HCT116 (cell line): ENCODE data around the gene NRTN. TPM values are rescaled to one million over a fixed set of nuclear protein-coding genes. Genes with fewer than 3 reads are reported as not detected.

Experiments
- ATAC-seq: fragments of 200-7000 bp; cut with Tn5 transposase; 2 replicates; pipeline ENCODE4 v1.9.1; 2020; ENCODE audit warnings: mild to moderate bottlenecking, moderate library complexity
- BruUV-seq: library from RNA; stranded (reverse); fragments of 400-500 nt; replicated peaks from 2 replicates; lab custom pipeline; 2021; lab: Mats Ljungman, UMichigan
- CTCF ChIA-PET: fragments of 300-600 bp; sonication (Branson Sonifier 250); formaldehyde crosslinking; loops from one replicate; lab custom pipeline; 2021; ENCODE audit warnings: antibody characterized with exemption; lab: Charles Lee
- POLR2A ChIA-PET: fragments of 300-600, 350-600 bp; sonication (Branson Sonifier 250); formaldehyde crosslinking; loops from one replicate; lab custom pipeline; 2021; ENCODE audit warnings: antibody characterized with exemption; lab: Charles Lee
- RAD21 ChIA-PET, 2 experiments: fragments of 300-600 bp; sonication (Branson Sonifier 250); formaldehyde crosslinking; loops; one replicate each; lab custom pipeline; 2023; ENCODE audit warnings: low total read pairs in 2 of 2; ENCODE audit not compliant: uncharacterized antibody in 2 of 2, unreplicated experiment in 2 of 2, low non-redundant PET in 1 of 2; lab: Charles Lee
- DNase-seq: peaks from one replicate; pipeline ENCODE4 v3.0.0-alpha.2; 2010; ENCODE audit warnings: low read depth, low spot score
- H2AFZ ChIP-seq: fragments of 200-600 bp; shearing (Covaris generic), sonication (generic); 2 replicates; pipeline ENCODE4 v1.6.1; 2017; ENCODE audit warnings: low read depth, mixed run types, mixed read lengths, antibody characterized with exemption, low read length; ENCODE audit not compliant: poor library complexity, severe bottlenecking
- H3K27ac ChIP-seq: 2 replicates; pipeline ENCODE4 v1.5.1; 2012; ENCODE audit warnings: low read depth, low read length
- H3K27me3 ChIP-seq: fragments of 200-600 bp; sonication (generic); 2 replicates; pipeline ENCODE4 v1.6.1; 2016; ENCODE audit warnings: mixed run types, low read length, mixed read lengths; ENCODE audit not compliant: insufficient read depth
- H3K36me3 ChIP-seq, 2 experiments: fragments of 200-500 bp in 1 of 2; fragments of 200-600 bp in 1 of 2; sonication (Bioruptor generic) in 1 of 2; sonication (generic) in 1 of 2; 2 replicates each; pipeline versions ENCODE4 v1.5.1 to v1.6.1; 2014 to 2016; ENCODE audit warnings: low read length in 2 of 2, inconsistent platforms in 1 of 2, mixed read lengths in 1 of 2, mixed run types in 1 of 2; ENCODE audit not compliant: insufficient read depth in 2 of 2, control insufficient read depth in 1 of 2
- H3K4me1 ChIP-seq, 2 experiments: fragments of 200-600 bp in 1 of 2; sonication (generic) in 1 of 2; 2 replicates each; pipeline versions ENCODE4 v1.5.1 to v1.6.1; 2012 to 2017; ENCODE audit warnings: low read length in 2 of 2, inconsistent platforms in 1 of 2, mild to moderate bottlenecking in 1 of 2, mixed read lengths in 1 of 2, mixed run types in 1 of 2, moderate library complexity in 1 of 2; ENCODE audit not compliant: insufficient read depth in 2 of 2, control insufficient read depth in 1 of 2
- H3K4me2 ChIP-seq: fragments of 200-600 bp; sonication (generic); 2 replicates; pipeline ENCODE4 v1.6.1; 2017; ENCODE audit warnings: mixed run types, low read length, mixed read lengths
- H3K4me3 ChIP-seq, 2 experiments: fragments of 200-600 bp in 1 of 2; sonication (generic) in 1 of 2; replicated peaks in 1 of 2; 2 replicates each; pipeline ENCODE4 v1.5.1; 2011 to 2016; ENCODE audit warnings: low read length in 2 of 2, control low read depth in 1 of 2, low read depth in 1 of 2, mild to moderate bottlenecking in 1 of 2, mixed read lengths in 1 of 2, mixed run types in 1 of 2
- H3K79me2 ChIP-seq: fragments of 200-600 bp; sonication (generic); 2 replicates; pipeline ENCODE4 v1.6.1; 2017; ENCODE audit warnings: mild to moderate bottlenecking, mixed run types, low read length, moderate library complexity, mixed read lengths; ENCODE audit not compliant: insufficient read depth
- H3K9ac ChIP-seq: fragments of 200-600 bp; sonication (generic); 2 replicates; pipeline ENCODE4 v1.6.1; 2016; ENCODE audit warnings: low read length, mixed read lengths
- H3K9me2 ChIP-seq: fragments of 200-600 bp; sonication (generic), shearing (Covaris generic); 2 replicates; pipeline ENCODE4 v1.6.1; 2017; ENCODE audit warnings: mixed run types, mild to moderate bottlenecking, moderate library complexity; ENCODE audit not compliant: insufficient read depth
- H3K9me3 ChIP-seq, 2 experiments: fragments of 200-500 bp in 1 of 2; fragments of 200-600 bp in 1 of 2; sonication (Bioruptor generic) in 1 of 2; sonication (generic) in 1 of 2; 2 replicates each; pipeline ENCODE4 v1.6.1; 2014 to 2017; ENCODE audit warnings: low read length in 2 of 2, mixed read lengths in 2 of 2, inconsistent platforms in 1 of 2, low read depth in 1 of 2, mild to moderate bottlenecking in 1 of 2, mixed run types in 1 of 2, moderate library complexity in 1 of 2; ENCODE audit not compliant: control insufficient read depth in 1 of 2, insufficient read depth in 1 of 2
- H4K20me1 ChIP-seq: fragments of 200-600 bp; sonication (generic), shearing (Covaris generic); 2 replicates; pipeline ENCODE4 v1.6.1; 2017; ENCODE audit warnings: mixed run types, mild to moderate bottlenecking, moderate library complexity; ENCODE audit not compliant: insufficient read depth
- CEBPB ChIP-seq: IDR thresholded peaks from 2 replicates; pipeline ENCODE4 v1.6.1; 2012; ENCODE audit warnings: low read depth
- JUND ChIP-seq: IDR thresholded peaks from 2 replicates; pipeline ENCODE4 v1.6.1; 2012
- POLR2AphosphoS5 ChIP-seq: IDR thresholded peaks from 2 replicates; pipeline ENCODE4 v1.6.1; 2011; ENCODE audit warnings: mild to moderate bottlenecking, low read depth, low read length, moderate library complexity
- TCF7L2 ChIP-seq: IDR thresholded peaks from 2 replicates; pipeline ENCODE4 v1.7.0; 2011; ENCODE audit warnings: borderline replicate concordance, inconsistent platforms; ENCODE audit not compliant: insufficient read depth, insufficient read length; ENCODE audit errors: extremely low read depth
- ZFX ChIP-seq: fragments of 450-650 bp; IDR thresholded peaks from 2 replicates; pipeline ENCODE4 v1.6.1; 2017
- ZNF274 ChIP-seq: fragments of 200-500 bp; sonication (Bioruptor generic); IDR thresholded peaks from 2 replicates; pipeline ENCODE4 v1.6.1; 2014; ENCODE audit warnings: mild to moderate bottlenecking, low read depth, low read length, inconsistent platforms
- intact Hi-C: fragments of 100-400 bp; cut with micrococcal nuclease; formaldehyde crosslinking; loops from 2 replicates; pipeline ENCODE4 v1.10.0; 2022
- total RNA-seq: library from RNA; stranded (reverse); gene quantifications from one replicate; pipeline ENCODE4 v1.2.1, GENCODE V29; 2021; ENCODE audit not compliant: unreplicated experiment
- TF ChIP-seq, protein P1 (sequence below): IDR thresholded peaks from 2 replicates; pipeline ENCODE4 v1.6.1; 2012; ENCODE audit warnings: low read depth

Gene NRTN
- total RNA-seq, 1 experiment from 2014 or later = 11.5 TPM

- BruUV-seq = TSS peak; percentile 98
- H3K79me2 ChIP-seq = no peaks in the 10 kb centered on the region
- H3K4me3 ChIP-seq = peak overlapping the region; percentile 83 to 97
- no peak overlapping the region for H2AFZ ChIP-seq
- H3K27me3 ChIP-seq = no peaks in the 10 kb centered on the region
- no peak for DNase-seq
- H3K36me3 ChIP-seq = no peaks in the 10 kb centered on the region
- TF ChIP-seq, protein P1, sequence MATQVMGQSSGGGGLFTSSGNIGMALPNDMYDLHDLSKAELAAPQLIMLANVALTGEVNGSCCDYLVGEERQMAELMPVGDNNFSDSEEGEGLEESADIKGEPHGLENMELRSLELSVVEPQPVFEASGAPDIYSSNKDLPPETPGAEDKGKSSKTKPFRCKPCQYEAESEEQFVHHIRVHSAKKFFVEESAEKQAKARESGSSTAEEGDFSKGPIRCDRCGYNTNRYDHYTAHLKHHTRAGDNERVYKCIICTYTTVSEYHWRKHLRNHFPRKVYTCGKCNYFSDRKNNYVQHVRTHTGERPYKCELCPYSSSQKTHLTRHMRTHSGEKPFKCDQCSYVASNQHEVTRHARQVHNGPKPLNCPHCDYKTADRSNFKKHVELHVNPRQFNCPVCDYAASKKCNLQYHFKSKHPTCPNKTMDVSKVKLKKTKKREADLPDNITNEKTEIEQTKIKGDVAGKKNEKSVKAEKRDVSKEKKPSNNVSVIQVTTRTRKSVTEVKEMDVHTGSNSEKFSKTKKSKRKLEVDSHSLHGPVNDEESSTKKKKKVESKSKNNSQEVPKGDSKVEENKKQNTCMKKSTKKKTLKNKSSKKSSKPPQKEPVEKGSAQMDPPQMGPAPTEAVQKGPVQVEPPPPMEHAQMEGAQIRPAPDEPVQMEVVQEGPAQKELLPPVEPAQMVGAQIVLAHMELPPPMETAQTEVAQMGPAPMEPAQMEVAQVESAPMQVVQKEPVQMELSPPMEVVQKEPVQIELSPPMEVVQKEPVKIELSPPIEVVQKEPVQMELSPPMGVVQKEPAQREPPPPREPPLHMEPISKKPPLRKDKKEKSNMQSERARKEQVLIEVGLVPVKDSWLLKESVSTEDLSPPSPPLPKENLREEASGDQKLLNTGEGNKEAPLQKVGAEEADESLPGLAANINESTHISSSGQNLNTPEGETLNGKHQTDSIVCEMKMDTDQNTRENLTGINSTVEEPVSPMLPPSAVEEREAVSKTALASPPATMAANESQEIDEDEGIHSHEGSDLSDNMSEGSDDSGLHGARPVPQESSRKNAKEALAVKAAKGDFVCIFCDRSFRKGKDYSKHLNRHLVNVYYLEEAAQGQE = no peak
- TF ChIP-seq TCF7L2 (peak; percentile 18), CEBPB (no peak), POLR2AphosphoS5 (0 out of 2 replicates have a peak, but pooled peaks have one; percentile 13), ZNF274 (no peak), ZFX (no peak), JUND (no peak)
- H4K20me1 ChIP-seq = no peaks in the 10 kb centered on the region
- ChIA-PET CTCF (interaction anchor here (0.7 to 3.6 kb wide), 3 partner anchors 25 to 139 kb away, joined by 4 to 49 read pairs (median 7); partner anchors contain the start of genes NDUFA11, NRTN and VMAC), POLR2A (interaction anchor here (1.1 to 2.9 kb wide), 20 partner anchors 8 to 544 kb away, joined by 3 to 34 read pairs (median 6); partner anchors contain the start of genes ALKBH7, CATSPERD, DUS3L and FUT3), RAD21 (interaction anchor here in 1 of 2 experiments (0.6 to 1.3 kb wide), 2 partner anchors 25 to 52 kb away, joined by 4 to 6 read pairs; no protein-coding TSS in a partner anchor)
- H3K4me1 ChIP-seq = peaks cover 15 to 35% of the 10 kb centered on the region in 2 experiments
- no peaks in the 10 kb centered on the region for H3K9me3 ChIP-seq
- H3K27ac ChIP-seq = peak overlapping the region; percentile 92
- no peaks in the 10 kb centered on the region for H3K9me2 ChIP-seq
- intact Hi-C loops = loop anchor here (2.0 kb wide), 1 partner anchor 64 kb away; no protein-coding TSS in a partner anchor
- peak overlapping the region; percentile 96 for H3K9ac ChIP-seq
- H3K4me2 ChIP-seq = peak overlapping the region; percentile 96
- ATAC-seq = no peak
These were observed 24.0 kb downstream of the NRTN start for GRCh38 chr19:5828661-5829566.
